K562 (cell line): ENCODE measurements around the gene ARFRP1. TPM values are rescaled to one million over a fixed set of nuclear protein-coding genes. Genes with fewer than 3 reads are reported as not detected.

Experiments used
- ATAC-seq: fragments of 200-7000 bp; cut with Tn5 transposase; 3 replicates; pipeline ENCODE4 v1.9.1; 2020; ENCODE audit warnings: moderate library complexity
- BruUV-seq: library from RNA; stranded (reverse); fragments of 400-500 nt; replicated peaks from 2 replicates; lab custom pipeline; 2021; lab: Mats Ljungman, UMichigan
- CTCF ChIA-PET: fragments of 300-600 bp; formaldehyde crosslinking; extraction: SDS; loops from one replicate; lab custom pipeline; 2021; ENCODE audit warnings: low intra/inter-chr PET ratio; lab: Yijun Ruan, JAX
- POLR2A ChIA-PET: fragments of 300-600, 350-650 bp; sonication (Branson Sonifier 250); formaldehyde crosslinking; extraction: SDS; loops from one replicate; lab custom pipeline; 2021; ENCODE audit warnings: antibody characterized with exemption, inconsistent platforms; lab: Yijun Ruan, JAX
- DNase-seq, 4 experiments: peaks; one replicate each; pipeline versions ENCODE4 v3.0.0 to v3.0.0-alpha.2; 2011 to 2018; ENCODE audit warnings: low spot score in 3 of 4, mixed read lengths in 3 of 4; ENCODE audit errors: extremely low read depth in 1 of 4
- FAIRE-seq: peaks from 2 replicates; lab custom pipeline; 2011; peaks lifted over from hg19 to GRCh38; lab: Jason Lieb, UNC
- H2AFZ ChIP-seq: 2 replicates; pipeline ENCODE4 v1.6.0; 2011; ENCODE audit warnings: low read depth, low read length, control low read depth, inconsistent platforms
- H3K27ac ChIP-seq: fragments of 200-600 bp; 3 replicates; pipeline ENCODE4 v1.8.0; 2011; ENCODE audit warnings: low read depth, mild to moderate bottlenecking, control low read depth, inconsistent platforms, low read length, moderate library complexity, mixed read lengths; ENCODE audit errors: extremely low read depth
- H3K27me3 ChIP-seq, 2 experiments: fragments of 300-600 bp in 1 of 2; 2 replicates in 1 of 2; 3 replicates in 1 of 2; pipeline versions ENCODE4 v1.6.0 to v1.8.0; 2011; ENCODE audit warnings: inconsistent platforms in 2 of 2, low read length in 2 of 2, mild to moderate bottlenecking in 1 of 2, mixed read lengths in 1 of 2, moderate library complexity in 1 of 2; ENCODE audit not compliant: control insufficient read depth in 2 of 2, insufficient read depth in 2 of 2
- H3K36me3 ChIP-seq: fragments of 300-600 bp; 3 replicates; pipeline ENCODE4 v1.8.0; 2011; ENCODE audit warnings: mild to moderate bottlenecking, low read length, inconsistent platforms; ENCODE audit not compliant: control insufficient read depth, insufficient read depth
- H3K4me1 ChIP-seq, 2 experiments: fragments of 200-600 bp in 1 of 2; replicated peaks in 1 of 2; 2 replicates in 1 of 2; 3 replicates in 1 of 2; pipeline versions ENCODE4 v1.5.1 to v1.8.0; 2011; ENCODE audit warnings: inconsistent platforms in 2 of 2, low read length in 2 of 2, mild to moderate bottlenecking in 1 of 2, mixed read lengths in 1 of 2, moderate library complexity in 1 of 2; ENCODE audit not compliant: control insufficient read depth in 2 of 2, insufficient read depth in 2 of 2
- H3K4me2 ChIP-seq: 2 replicates; pipeline ENCODE4 v1.6.1; 2011; ENCODE audit warnings: low read length, control low read depth, inconsistent platforms, mixed read lengths; ENCODE audit not compliant: insufficient read depth
- H3K4me3 ChIP-seq: fragments of 200-600 bp; sonication (generic), shearing (Covaris generic); 2 replicates; pipeline ENCODE4 v1.5.1; 2016; ENCODE audit warnings: control low read depth, inconsistent platforms
- H3K79me2 ChIP-seq: fragments of 200-600 bp; 3 replicates; pipeline ENCODE4 v1.8.0; 2011; ENCODE audit warnings: low read length, inconsistent platforms; ENCODE audit not compliant: control insufficient read depth, insufficient read depth
- H3K9ac ChIP-seq, 2 experiments: 2 replicates each; pipeline versions ENCODE4 v1.6.0 to v1.6.1; 2011; ENCODE audit warnings: low read depth in 2 of 2, low read length in 2 of 2, control low read depth in 1 of 2, inconsistent platforms in 1 of 2, mild to moderate bottlenecking in 1 of 2, mixed read lengths in 1 of 2; ENCODE audit not compliant: insufficient read depth in 1 of 2
- H3K9me1 ChIP-seq: one replicate; pipeline ENCODE4 v1.6.0; 2011; ENCODE audit warnings: inconsistent platforms, mild to moderate bottlenecking, low read length, moderate library complexity; ENCODE audit not compliant: control insufficient read depth, insufficient read depth
- H3K9me3 ChIP-seq: replicated peaks from 2 replicates; pipeline ENCODE4 v1.5.1; 2011; ENCODE audit warnings: low read depth, low read length, inconsistent platforms; ENCODE audit not compliant: control insufficient read depth, insufficient read depth
- H4K20me1 ChIP-seq: replicated peaks from 2 replicates; pipeline ENCODE4 v1.6.1; 2011; ENCODE audit warnings: low read length, inconsistent platforms, mixed read lengths; ENCODE audit not compliant: control insufficient read depth, insufficient read depth
- ATF7 ChIP-seq: fragments of 450-650 bp; IDR thresholded peaks from 2 replicates; pipeline ENCODE4 v1.7.1; 2014; ENCODE audit warnings: mild to moderate bottlenecking, moderate library complexity
- CBX3 ChIP-seq, 2 experiments: IDR thresholded peaks; 1 replicate in 1 of 2; 2 replicates in 1 of 2; pipeline ENCODE4 v1.6.1; 2012; ENCODE audit warnings: inconsistent platforms in 2 of 2, low read length in 2 of 2, borderline replicate concordance in 1 of 2, control low read depth in 1 of 2
- FOXJ3 ChIP-seq: sonication (generic); formaldehyde crosslinking; IDR thresholded peaks from 2 replicates; pipeline ENCODE4 v1.4.0; 2020; ENCODE audit warnings: mild to moderate bottlenecking, missing genetic modification reagents
- RBM22 ChIP-seq: fragments of 200-400 bp; formaldehyde crosslinking; IDR thresholded peaks from 2 replicates; pipeline ENCODE4 v1.6.1; 2018; ENCODE audit warnings: low read length, low read depth; ENCODE audit not compliant: poor library complexity, severe bottlenecking
- RERE ChIP-seq: sonication (generic); formaldehyde crosslinking; IDR thresholded peaks from 2 replicates; pipeline ENCODE4 v1.8.0; 2023; ENCODE audit warnings: missing genetic modification reagents, mild to moderate bottlenecking, borderline replicate concordance
- SETDB1 ChIP-seq: IDR thresholded peaks from one replicate; pipeline ENCODE4 v1.6.1; 2012; ENCODE audit warnings: low read length, control low read depth, inconsistent platforms
- TAF1 ChIP-seq: IDR thresholded peaks from 2 replicates; pipeline ENCODE4 v1.6.1; 2011; ENCODE audit warnings: mild to moderate bottlenecking, low read length, moderate library complexity; ENCODE audit not compliant: insufficient read depth, control insufficient read depth, severe bottlenecking; ENCODE audit errors: extremely low read depth
- TEAD2 ChIP-seq: fragments of 450-650 bp; IDR thresholded peaks from 2 replicates; pipeline ENCODE4 v1.6.1; 2016; ENCODE audit warnings: missing genetic modification characterization, control low read depth, missing compliant biosample characterization
- ZNF140 ChIP-seq: fragments of 250-450 bp; sonication (Bioruptor Pico); IDR thresholded peaks from 2 replicates; pipeline ENCODE4 v1.8.0; 2021; ENCODE audit warnings: moderate library complexity, mild to moderate bottlenecking, inconsistent platforms
- whole genome bisulfite sequencing: fragments of 100-300 bp; shearing (Covaris generic); methylation state at CpG from one replicate; pipeline ENCODE4 v1.1.6; 2016; ENCODE audit warnings: low coverage, mixed read lengths; ENCODE audit not compliant: insufficient coverage; ENCODE audit errors: missing lambda C conversion rate; 5-methylcytosine and 5-hydroxymethylcytosine counted together
- in situ Hi-C: fragments of 300-500 bp; cut with MboI; formaldehyde crosslinking; loops from 4 replicates; pipeline ENCODE4 v1.15.0; 2018; ENCODE audit warnings: inconsistent platforms, mixed read lengths
- intact Hi-C: fragments of 100-400 bp; cut with micrococcal nuclease; formaldehyde crosslinking; loops from 2 replicates; pipeline ENCODE4 v1.14.2; 2022
- polyA plus RNA-seq, 8 experiments: library from polyadenylated mRNA; depleted of rRNA in 4 of 8; stranded (reverse) in 5 of 8; unstranded in 3 of 8; fragments of >200 nt; fragmentation: Nextera tagmentation in 2 of 8; fragmentation: Illumina TruSeq in 1 of 8; extraction: Ambion mirVana in 2 of 8; extraction: Trizol in 1 of 8; gene quantifications; 2 replicates each; pipeline versions ENCODE4 v1.2.1 to v1.2.3, GENCODE V29; 2011 to 2014; ENCODE audit warnings: inconsistent platforms in 1 of 8, missing spikeins in 1 of 8
- total RNA-seq, 7 experiments: library from RNA; depleted of rRNA in 6 of 7; stranded (reverse); fragments of >200 nt in 6 of 7; fragmentation: Illumina TruSeq in 2 of 7; extraction: Trizol in 2 of 7; gene quantifications; 2 replicates each; pipeline versions ENCODE4 v1.2.1 to v1.2.3, GENCODE V29; 2011 to 2021; ENCODE audit warnings: low replicate concordance in 1 of 7
- TF ChIP-seq, protein P1 (sequence below): IDR thresholded peaks from 2 replicates; pipeline ENCODE4 v1.6.1; 2014; ENCODE audit warnings: antibody characterized with exemption
- TF ChIP-seq, protein P2 (sequence below): fragments of 200-400 bp; formaldehyde crosslinking; IDR thresholded peaks from 2 replicates; pipeline ENCODE4 v1.6.1; 2017; ENCODE audit warnings: mild to moderate bottlenecking, low read depth, low read length, moderate library complexity

ARFRP1 gene
- total and polyA plus RNA-seq, 9 of the 15 experiments (the other 6 are each of a cell fraction or from before 2014, with no cell fraction given), result 2.2 to 78.9 (median 37.3) TPM

- TF ChIP-seq, protein P1, sequence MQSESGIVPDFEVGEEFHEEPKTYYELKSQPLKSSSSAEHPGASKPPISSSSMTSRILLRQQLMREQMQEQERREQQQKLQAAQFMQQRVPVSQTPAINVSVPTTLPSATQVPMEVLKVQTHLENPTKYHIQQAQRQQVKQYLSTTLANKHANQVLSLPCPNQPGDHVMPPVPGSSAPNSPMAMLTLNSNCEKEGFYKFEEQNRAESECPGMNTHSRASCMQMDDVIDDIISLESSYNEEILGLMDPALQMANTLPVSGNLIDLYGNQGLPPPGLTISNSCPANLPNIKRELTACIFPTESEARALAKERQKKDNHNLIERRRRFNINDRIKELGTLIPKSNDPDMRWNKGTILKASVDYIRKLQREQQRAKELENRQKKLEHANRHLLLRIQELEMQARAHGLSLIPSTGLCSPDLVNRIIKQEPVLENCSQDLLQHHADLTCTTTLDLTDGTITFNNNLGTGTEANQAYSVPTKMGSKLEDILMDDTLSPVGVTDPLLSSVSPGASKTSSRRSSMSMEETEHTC, result no peak
Observed at GRCh38 chr20:63747622-63748069, 39.9 kb upstream of the ARFRP1 start (continued).

GRCh38 chr20:63746751-63747315 lies 39.1 kb upstream of the ARFRP1 start:
- Histone ChIP-seq H3K4me3 (no peak overlapping the region), H3K4me1 (peaks cover 9 to 67% of the 10 kb centered on the region in 2 experiments), H3K9me1 (no peaks in the 10 kb centered on the region), H4K20me1 (no peaks in the 10 kb centered on the region), H3K9ac (no peak overlapping the region), H3K4me2 (no peak overlapping the region), H3K27ac (no peak overlapping the region), H3K9me3 (no peaks in the 10 kb centered on the region), H2AFZ (no peak overlapping the region), H3K36me3 (peaks cover 21% of the 10 kb centered on the region; the same call in 1 of the 3 replicates), H3K27me3 (no peaks in the 10 kb centered on the region), H3K79me2 (no peaks in the 10 kb centered on the region)
- BruUV-seq, result no TSS peak
- ATAC-seq, result no peak
- 82% methylated on average over 18 of the region's 47 CpGs for WGBS
- no peak for FAIRE-seq
- in situ Hi-C loops, result no loop called here
- intact Hi-C loops, result no loop called here
- ChIA-PET POLR2A (no interaction called here), CTCF (no interaction called here)
- no peak for DNase-seq
- TF ChIP-seq RERE (CRISPR knock-in tag) (no peak), ZNF140 (CRISPR knock-in tag) (no peak), RBM22 (peak; percentile 13), TAF1 (no peak), FOXJ3 (CRISPR knock-in tag) (no peak), ATF7 (no peak), SETDB1 (no peak), CBX3 (IDR thresholded peaks at IDR 0.05; ENCODE audit: borderline replicate concordance in 1 of 2, low read length in 2 of 2) (no peak), TEAD2 (tag) (no peak)
- TF ChIP-seq, protein P2, sequence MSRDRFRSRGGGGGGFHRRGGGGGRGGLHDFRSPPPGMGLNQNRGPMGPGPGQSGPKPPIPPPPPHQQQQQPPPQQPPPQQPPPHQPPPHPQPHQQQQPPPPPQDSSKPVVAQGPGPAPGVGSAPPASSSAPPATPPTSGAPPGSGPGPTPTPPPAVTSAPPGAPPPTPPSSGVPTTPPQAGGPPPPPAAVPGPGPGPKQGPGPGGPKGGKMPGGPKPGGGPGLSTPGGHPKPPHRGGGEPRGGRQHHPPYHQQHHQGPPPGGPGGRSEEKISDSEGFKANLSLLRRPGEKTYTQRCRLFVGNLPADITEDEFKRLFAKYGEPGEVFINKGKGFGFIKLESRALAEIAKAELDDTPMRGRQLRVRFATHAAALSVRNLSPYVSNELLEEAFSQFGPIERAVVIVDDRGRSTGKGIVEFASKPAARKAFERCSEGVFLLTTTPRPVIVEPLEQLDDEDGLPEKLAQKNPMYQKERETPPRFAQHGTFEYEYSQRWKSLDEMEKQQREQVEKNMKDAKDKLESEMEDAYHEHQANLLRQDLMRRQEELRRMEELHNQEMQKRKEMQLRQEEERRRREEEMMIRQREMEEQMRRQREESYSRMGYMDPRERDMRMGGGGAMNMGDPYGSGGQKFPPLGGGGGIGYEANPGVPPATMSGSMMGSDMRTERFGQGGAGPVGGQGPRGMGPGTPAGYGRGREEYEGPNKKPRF, result no peak
